ENCODE results near the gene ZNF214. TPM values are rescaled to one million over a fixed set of nuclear protein-coding genes. Genes with fewer than 3 reads are reported as not detected.

Gene ZNF214
- total RNA-seq (3.4 TPM), polyA plus RNA-seq (ENCODE audit: insufficient read depth in 1 of 8, insufficient read length in 8 of 8, low replicate concordance in 1 of 8) (1 to 10 TPM; 1.5 to 2.7 (median 2.2) TPM)
- long read RNA-seq, donor 1: 0 reads
- long read RNA-seq, donor 2: 0 reads
- long read RNA-seq, donor 3, partial matches to known transcripts: 0 of 1 reads
- long read RNA-seq, donor 3, other reads (novel, unspliced or antisense): 0 of 1 reads
- long read RNA-seq, donor 4: 0 reads
- long read RNA-seq, donor 5, partial matches to known transcripts: 0 of 3 reads
- long read RNA-seq, donor 5, other reads (novel, unspliced or antisense): 0 of 3 reads
- long read RNA-seq, donor 6: 0 reads
- long read RNA-seq, donor 7, partial matches to known transcripts: 0 of 1 reads
- long read RNA-seq, donor 7, other reads (novel, unspliced or antisense): 0 of 1 reads
- long read RNA-seq, donor 8, partial matches to known transcripts: 0 of 2 reads
- long read RNA-seq, donor 8, other reads (novel, unspliced or antisense): 0 of 2 reads
- long read RNA-seq, donor 9, partial matches to known transcripts: 0 of 1 reads
- long read RNA-seq, donor 9, other reads (novel, unspliced or antisense): 0 of 1 reads
- long read RNA-seq, donor 10: 0 reads
- long read RNA-seq, donor 11, partial matches to known transcripts: 0 of 1 reads
- long read RNA-seq, donor 11, other reads (novel, unspliced or antisense): 0 of 1 reads

DNA sequence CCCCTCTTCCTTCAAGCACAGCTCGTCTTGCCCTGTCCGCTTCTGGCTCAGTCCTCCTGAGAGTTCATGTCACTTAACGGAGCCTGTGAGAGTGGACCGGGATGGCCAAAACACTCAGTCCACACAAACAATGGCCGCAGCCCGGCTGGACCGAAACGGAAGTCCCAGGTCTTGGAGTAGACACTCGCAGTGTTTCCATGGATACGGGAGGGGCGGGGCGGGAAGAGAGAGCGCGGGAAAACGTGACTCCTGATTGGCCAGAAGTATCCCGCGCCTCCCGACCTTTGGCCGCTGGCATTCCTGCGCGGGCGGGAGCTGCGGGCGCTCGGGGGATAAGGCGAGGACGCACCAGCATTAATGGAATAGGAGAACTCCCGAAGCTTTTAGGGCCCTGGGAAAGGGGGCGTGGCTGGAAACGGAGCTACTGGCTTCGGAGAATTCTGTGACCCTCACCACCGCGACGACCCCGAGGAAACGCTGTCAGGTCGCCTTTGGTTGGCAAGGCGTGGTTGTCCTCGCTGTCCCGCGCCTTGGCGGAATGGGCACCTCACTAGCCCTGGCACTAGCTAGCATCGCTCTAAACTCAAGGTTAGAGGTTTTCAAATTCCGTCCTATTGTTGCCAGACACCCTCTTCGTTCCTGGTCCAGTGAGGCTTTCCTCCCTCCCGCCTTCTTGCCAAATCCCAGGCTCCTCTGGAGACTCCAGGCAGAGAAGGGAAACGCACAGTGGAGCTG lies at the start of gene ZNF214, which contains the start of gene NLRP14:
Gene ZNF214 (minus strand): TSS at position 164 of the 735 bp plus-strand sequence. CDS start 17,511 bp downstream, outside the sequence.
Gene NLRP14 (plus strand): TSS at position 297 of the 735 bp plus-strand sequence. CDS start 18,108 bp downstream, outside the sequence.
- whole genome bisulfite sequencing (ENCODE audit: insufficient coverage): 0% methylated on average over 41 of the region's 47 CpGs
- H3K36me3 ChIP-seq (ENCODE audit: control insufficient read depth, insufficient read depth, low read length): no peaks in the 10 kb centered on the region
- H3K27ac ChIP-seq (ENCODE audit: low read length): peak within 1 kb of the TSS; percentile 53
- H3K9me3 ChIP-seq (replicated peaks; ENCODE audit: control insufficient read depth, low read depth, low read length): no peaks in the 10 kb centered on the region
- peak; percentile 97 for DNase-seq
- peaks cover 2% of the 10 kb centered on the region for H3K27me3 ChIP-seq (ENCODE audit: control insufficient read depth, insufficient read depth, low read length)
- H3K4me1 ChIP-seq (ENCODE audit: control insufficient read depth, insufficient read depth, low read length): peaks cover 14% of the 10 kb centered on the region
- H3K4me3 ChIP-seq (ENCODE audit: low read length): peak within 1 kb of the TSS; percentile 47

- Histone ChIP-seq H3K9me3 (replicated peaks; ENCODE audit: control insufficient read depth, low read depth, low read length) (no peaks in the 10 kb centered on the region), H3K36me3 (ENCODE audit: control insufficient read depth, insufficient read depth, low read length) (no peaks in the 10 kb centered on the region), H3K4me1 (ENCODE audit: control insufficient read depth, insufficient read depth, low read length) (no peaks in the 10 kb centered on the region), H3K4me3 (ENCODE audit: low read length) (no peak overlapping the region), H3K27ac (ENCODE audit: low read length) (no peak overlapping the region), H3K27me3 (ENCODE audit: control insufficient read depth, insufficient read depth, low read length) (no peaks in the 10 kb centered on the region)
- no peak for DNase-seq
- no CpG with 5 or more reads among the region's 2 CpGs for WGBS (ENCODE audit: insufficient coverage)
These were observed 42.4 kb upstream of the ZNF214 start for GRCh38 chr11:7062534-7062933.

- no peaks in the 10 kb centered on the region for H3K36me3 ChIP-seq (ENCODE audit: control insufficient read depth, insufficient read depth, low read length)
- H3K4me3 ChIP-seq (ENCODE audit: low read length): no peak overlapping the region
- no peaks in the 10 kb centered on the region for H3K9me3 ChIP-seq (replicated peaks; ENCODE audit: control insufficient read depth, low read depth, low read length)
- no peak for DNase-seq
- H3K27ac ChIP-seq (ENCODE audit: low read length): no peak overlapping the region
- H3K27me3 ChIP-seq (ENCODE audit: control insufficient read depth, insufficient read depth, low read length): no peaks in the 10 kb centered on the region
- H3K4me1 ChIP-seq (ENCODE audit: control insufficient read depth, insufficient read depth, low read length): no peaks in the 10 kb centered on the region
- no CpG with 5 or more reads among the region's 1 CpG for WGBS (ENCODE audit: insufficient coverage)
These were observed 40.7 kb upstream of the ZNF214 start for GRCh38 chr11:7060868-7061267.

DNA sequence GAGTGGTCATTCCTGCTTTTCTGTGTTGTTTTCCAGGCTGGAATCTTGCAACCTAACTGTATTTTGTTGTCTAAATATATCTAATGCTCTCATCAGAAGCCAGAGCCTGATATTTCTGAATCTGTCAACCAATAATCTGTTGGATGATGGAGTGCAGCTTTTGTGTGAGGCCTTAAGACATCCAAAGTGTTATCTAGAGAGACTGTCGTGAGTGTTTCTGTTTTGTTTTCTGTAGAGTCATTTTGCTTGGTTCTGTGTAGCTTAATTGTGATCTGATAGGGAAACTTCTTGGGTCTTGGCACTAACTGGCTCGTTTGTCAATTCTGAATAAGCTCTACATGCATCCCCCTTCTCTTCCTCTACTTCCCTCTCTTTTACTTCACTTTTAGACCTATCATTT lies 37.5 kb upstream of the ZNF214 start:
- H3K27me3 ChIP-seq (ENCODE audit: control insufficient read depth, insufficient read depth, low read length): no peaks in the 10 kb centered on the region
- no peaks in the 10 kb centered on the region for H3K4me1 ChIP-seq (ENCODE audit: control insufficient read depth, insufficient read depth, low read length)
- no peaks in the 10 kb centered on the region for H3K36me3 ChIP-seq (ENCODE audit: control insufficient read depth, insufficient read depth, low read length)
- no peak overlapping the region for H3K4me3 ChIP-seq (ENCODE audit: low read length)
- WGBS (ENCODE audit: insufficient coverage): no CpG with 5 or more reads among the region's 2 CpGs
- H3K27ac ChIP-seq (ENCODE audit: low read length): no peak overlapping the region
- no peaks in the 10 kb centered on the region for H3K9me3 ChIP-seq (replicated peaks; ENCODE audit: control insufficient read depth, low read depth, low read length)
- DNase-seq: no peak

DNA sequence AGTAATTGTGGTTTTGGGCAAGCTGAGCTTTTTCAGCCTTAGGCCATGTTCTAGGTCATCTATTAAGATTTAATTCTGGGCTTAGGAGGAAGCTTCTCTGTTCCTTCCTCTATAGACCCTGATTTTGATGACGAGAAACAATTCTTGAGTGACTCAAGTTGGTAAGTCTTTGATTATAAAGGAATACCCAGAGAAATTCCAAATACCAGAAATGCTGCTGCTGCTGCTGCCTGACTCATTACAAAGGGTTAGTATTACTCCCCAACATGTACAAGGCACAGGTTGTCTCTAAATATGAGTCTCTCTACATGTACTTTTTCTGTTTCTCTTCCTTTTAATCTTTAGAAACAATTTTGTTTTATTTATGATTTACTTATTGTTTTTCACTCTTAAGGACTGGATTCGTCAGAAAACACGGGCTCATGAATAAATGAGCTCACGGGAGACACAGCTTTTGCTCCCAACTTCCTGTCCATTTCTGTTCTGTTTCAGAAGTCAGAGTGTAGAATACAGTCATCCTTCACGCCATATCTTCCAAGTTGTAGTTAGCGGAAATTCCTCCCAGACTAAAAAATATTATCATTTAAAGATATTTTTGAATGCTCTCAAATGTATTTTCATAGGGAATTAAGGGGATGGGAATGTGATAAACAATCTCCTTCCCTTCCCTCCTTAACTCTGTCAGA lies 36.8 kb upstream of the ZNF214 start:
- no peak overlapping the region for H3K27ac ChIP-seq (ENCODE audit: low read length)

DNA sequence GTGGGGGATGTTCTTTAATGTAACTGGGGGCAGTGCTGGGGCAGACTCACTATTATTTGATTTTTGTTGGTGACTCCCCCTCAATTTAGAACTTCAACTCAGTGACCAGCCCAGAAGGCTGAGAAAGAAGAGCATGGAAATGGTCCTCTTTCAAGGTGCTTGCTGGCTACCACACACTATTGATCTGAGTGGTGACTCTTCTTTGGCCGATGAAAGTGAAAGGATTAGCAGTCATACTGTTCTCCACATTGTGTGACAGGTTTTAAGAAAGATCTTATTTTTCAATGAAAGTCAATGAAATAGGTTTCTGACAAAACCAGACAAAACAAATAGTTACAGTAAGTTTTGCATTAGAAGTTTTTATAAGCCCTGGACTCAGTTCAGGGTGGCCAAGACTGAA lies 30.0 kb upstream of the ZNF214 start:
- Histone ChIP-seq H3K36me3 (ENCODE audit: control insufficient read depth, insufficient read depth, low read length) (no peaks in the 10 kb centered on the region), H3K4me1 (ENCODE audit: control insufficient read depth, insufficient read depth, low read length) (no peaks in the 10 kb centered on the region), H3K4me3 (ENCODE audit: low read length) (no peak overlapping the region), H3K27ac (ENCODE audit: low read length) (no peak overlapping the region), H3K9me3 (replicated peaks; ENCODE audit: control insufficient read depth, low read depth, low read length) (no peaks in the 10 kb centered on the region), H3K27me3 (ENCODE audit: control insufficient read depth, insufficient read depth, low read length) (no peaks in the 10 kb centered on the region)
- no peak for DNase-seq
- no CpG with 5 or more reads among the region's 1 CpG for WGBS (ENCODE audit: insufficient coverage)

More for the DNA sequence above, 36.8 kb upstream of the ZNF214 start:
- no peak for DNase-seq
- no peaks in the 10 kb centered on the region for H3K27me3 ChIP-seq (ENCODE audit: control insufficient read depth, insufficient read depth, low read length)
- no CpG with 5 or more reads among the region's 6 CpGs for WGBS (ENCODE audit: insufficient coverage)
- H3K36me3 ChIP-seq (ENCODE audit: control insufficient read depth, insufficient read depth, low read length): no peaks in the 10 kb centered on the region
- no peak overlapping the region for H3K4me3 ChIP-seq (ENCODE audit: low read length)
- H3K9me3 ChIP-seq (replicated peaks; ENCODE audit: control insufficient read depth, low read depth, low read length): no peaks in the 10 kb centered on the region
- H3K4me1 ChIP-seq (ENCODE audit: control insufficient read depth, insufficient read depth, low read length): no peaks in the 10 kb centered on the region

DNA sequence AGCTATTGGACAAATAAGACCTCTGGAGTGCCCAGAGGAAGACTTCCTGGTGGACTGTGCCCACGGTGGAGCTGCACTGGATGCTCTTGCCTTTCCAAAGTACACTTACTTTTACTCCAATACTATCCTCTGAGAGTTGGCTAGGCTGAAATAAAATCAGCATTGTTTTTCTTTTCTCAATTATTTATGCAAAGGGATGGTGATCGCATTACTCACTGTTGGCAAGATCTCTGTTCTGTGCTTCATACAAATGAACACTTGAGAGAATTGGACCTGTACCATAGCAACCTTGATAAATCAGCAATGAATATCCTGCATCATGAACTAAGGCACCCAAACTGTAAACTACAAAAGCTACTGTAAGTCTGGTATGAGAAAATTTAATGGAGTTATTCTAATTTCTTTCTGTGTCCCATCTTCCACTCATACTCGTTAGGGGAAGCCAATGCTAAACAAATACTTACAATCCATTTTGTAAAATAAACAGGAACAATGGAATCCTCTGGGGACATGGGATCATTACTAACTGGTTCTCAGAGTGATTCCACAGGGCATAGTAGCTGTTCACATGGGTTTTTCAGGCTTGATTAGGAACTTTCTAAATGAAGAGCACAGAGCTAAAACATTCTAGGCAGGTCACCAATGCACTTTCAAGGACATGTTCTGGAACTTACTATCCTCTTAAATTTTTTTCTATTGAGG lies 26.5 kb upstream of the ZNF214 start:
- peak; percentile 4 for DNase-seq
- Histone ChIP-seq H3K4me1 (ENCODE audit: control insufficient read depth, insufficient read depth, low read length) (no peaks in the 10 kb centered on the region), H3K27me3 (ENCODE audit: control insufficient read depth, insufficient read depth, low read length) (no peaks in the 10 kb centered on the region), H3K36me3 (ENCODE audit: control insufficient read depth, insufficient read depth, low read length) (no peaks in the 10 kb centered on the region), H3K4me3 (ENCODE audit: low read length) (no peak overlapping the region), H3K27ac (ENCODE audit: low read length) (no peak overlapping the region), H3K9me3 (replicated peaks; ENCODE audit: control insufficient read depth, low read depth, low read length) (no peaks in the 10 kb centered on the region)
- no CpG with 5 or more reads among the region's 3 CpGs for WGBS (ENCODE audit: insufficient coverage)

DNA sequence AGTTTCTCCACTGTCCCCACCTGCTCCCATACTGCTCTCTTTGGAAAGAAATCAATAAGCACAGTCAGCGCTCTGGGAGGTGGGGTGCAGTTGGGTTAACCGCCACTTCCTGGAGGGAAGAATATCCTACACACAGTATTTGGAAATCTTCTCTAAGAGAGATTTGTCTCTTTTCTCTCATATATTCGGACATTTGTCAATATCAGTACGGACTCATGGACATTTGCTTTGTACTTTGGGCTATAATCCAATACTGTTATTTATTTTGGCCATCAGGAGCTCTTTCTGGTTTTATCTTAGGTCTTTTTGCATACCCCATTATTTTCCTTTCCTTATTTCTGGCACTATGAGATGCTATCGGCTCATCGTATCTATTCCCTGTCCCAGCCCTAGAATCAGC lies 13.9 kb upstream of the ZNF214 start:
- no peaks in the 10 kb centered on the region for H3K9me3 ChIP-seq (replicated peaks; ENCODE audit: control insufficient read depth, low read depth, low read length)
- no peaks in the 10 kb centered on the region for H3K36me3 ChIP-seq (ENCODE audit: control insufficient read depth, insufficient read depth, low read length)
- DNase-seq: no peak
- no peaks in the 10 kb centered on the region for H3K27me3 ChIP-seq (ENCODE audit: control insufficient read depth, insufficient read depth, low read length)
- H3K4me1 ChIP-seq (ENCODE audit: control insufficient read depth, insufficient read depth, low read length): no peaks in the 10 kb centered on the region
- H3K4me3 ChIP-seq (ENCODE audit: low read length): no peak overlapping the region
- no peak overlapping the region for H3K27ac ChIP-seq (ENCODE audit: low read length)
- no CpG with 5 or more reads among the region's 6 CpGs for WGBS (ENCODE audit: insufficient coverage)

DNA sequence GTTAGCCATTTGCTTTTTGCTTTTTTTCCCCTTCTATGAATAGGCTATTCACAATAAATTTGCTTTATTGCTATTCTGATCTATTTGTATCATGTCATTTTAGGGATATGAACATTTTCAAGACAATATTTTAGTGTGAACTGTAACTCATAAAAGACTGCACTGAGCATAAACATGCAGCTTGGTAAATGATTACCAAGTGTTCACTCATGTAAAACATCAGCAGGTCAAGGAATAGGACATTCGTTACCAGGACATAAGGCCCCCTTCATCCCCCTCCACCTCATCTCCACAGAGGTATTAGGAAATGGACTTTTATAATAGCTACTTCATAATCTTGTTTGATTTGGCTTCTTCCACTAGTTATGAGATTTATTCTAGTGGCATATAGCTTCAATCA lies 12.5 kb upstream of the ZNF214 start:
- Histone ChIP-seq H3K4me1 (ENCODE audit: control insufficient read depth, insufficient read depth, low read length) (no peaks in the 10 kb centered on the region), H3K36me3 (ENCODE audit: control insufficient read depth, insufficient read depth, low read length) (no peaks in the 10 kb centered on the region), H3K4me3 (ENCODE audit: low read length) (no peak overlapping the region), H3K9me3 (replicated peaks; ENCODE audit: control insufficient read depth, low read depth, low read length) (no peaks in the 10 kb centered on the region), H3K27ac (ENCODE audit: low read length) (no peak overlapping the region), H3K27me3 (ENCODE audit: control insufficient read depth, insufficient read depth, low read length) (no peaks in the 10 kb centered on the region)
- WGBS (ENCODE audit: insufficient coverage): no CpG with 5 or more reads among the region's 1 CpG
- no peak for DNase-seq

Measured in muscle of leg (tissue), 16 donors.